Right ventricle myocardium inferior (tissue), 1 donor: Measurements from ENCODE around the gene APCDD1L. TPM values are rescaled to one million over a fixed set of nuclear protein-coding genes. Genes with fewer than 3 reads are reported as not detected.

Source experiments
- ATAC-seq: fragments of 200-7000 bp; cut with Tn5 transposase; one replicate; pipeline ENCODE4 v1.9.1; 2020; ENCODE audit warnings: mild to moderate bottlenecking, moderate library complexity
- DNase-seq: peaks from one replicate; pipeline ENCODE4 v3.0.0; 2021; ENCODE audit errors: missing footprints
- intact Hi-C: fragments of 100-400 bp; cut with DNase I; formaldehyde crosslinking; loops from one replicate; pipeline ENCODE4 v1.11.0; 2022
- total RNA-seq: library from RNA; stranded (reverse); fragmentation: NEBNext Ultra II Directional; extraction: Animal tissue kit (Norgen Biotek cat#: 25700); gene quantifications from one replicate; pipeline ENCODE4 v1.2.1, GENCODE V29; 2021
- donor health status: DM: no; HTN: yes; CAD: no; lungs with severe emphysema.

Gene APCDD1L
- total RNA-seq, 1 donor from 2014 or later, result 0.32 TPM

- ATAC-seq (peak; percentile 66), DNase-seq (no peak)
- intact Hi-C loops, result no loop called here
Measured at GRCh38 chr20:58457083-58457695, 58.0 kb downstream of the APCDD1L start.

GRCh38 chr20:58454460-58454859 lies 60.7 kb downstream of the APCDD1L start:
- ATAC-seq (no peak), DNase-seq (no peak)
- intact Hi-C loops, result no loop called here

- DNase-seq, result no peak
- intact Hi-C loops, result no loop called here
- peak; percentile 66 for ATAC-seq
Measured at GRCh38 chr20:58453391-58453790, 61.8 kb downstream of the APCDD1L start.

GRCh38 chr20:58452667-58453255 lies 62.4 kb downstream of the APCDD1L start:
- ATAC-seq, result no peak
- intact Hi-C loops, result no loop called here

GRCh38 chr20:58450254-58450653 lies 64.9 kb downstream of the APCDD1L start:
- DNase-seq (no peak), ATAC-seq (no peak)
- intact Hi-C loops, result no loop called here

More at GRCh38 chr20:58452667-58453255, 62.4 kb downstream of the APCDD1L start:
- no peak for DNase-seq

- DNase-seq (no peak), ATAC-seq (no peak)
- intact Hi-C loops, result loop anchor here (5.0 kb wide), 1 partner anchor 62 kb away; the partner anchor contains the start of gene VAPB
Measured at GRCh38 chr20:58449681-58450221, 65.4 kb downstream of the APCDD1L start.

GRCh38 chr20:58448958-58449357 lies 66.2 kb downstream of the APCDD1L start:
- ATAC-seq (no peak), DNase-seq (no peak)
- intact Hi-C loops, result loop anchor here (5.0 kb wide), 1 partner anchor 62 kb away; the partner anchor contains the start of gene VAPB

GRCh38 chr20:58447511-58448391 lies 67.4 kb downstream of the APCDD1L start:
- ATAC-seq (peak; percentile 62), DNase-seq (no peak)
- intact Hi-C loops, result loop anchor here (1.0 to 5.0 kb wide), 2 partner anchors 60 to 210 kb away; partner anchors contain the start of gene VAPB

- ATAC-seq, result no peak
- intact Hi-C loops, result loop anchor here (1.0 to 5.0 kb wide), 2 partner anchors 60 to 210 kb away; partner anchors contain the start of gene VAPB
- DNase-seq, result no peak
Measured at GRCh38 chr20:58446960-58447265, 68.3 kb downstream of the APCDD1L start.

GRCh38 chr20:58446264-58446959 lies 68.8 kb downstream of the APCDD1L start:
- ATAC-seq (no peak), DNase-seq (no peak)
- intact Hi-C loops, result loop anchor here (5.0 kb wide), 1 partner anchor 59 kb away; the partner anchor contains the start of gene VAPB

GRCh38 chr20:58444746-58445255 lies 70.4 kb downstream of the APCDD1L start:
- intact Hi-C loops, result loop anchor here (5.0 kb wide), 1 partner anchor 58 kb away; the partner anchor contains the start of gene VAPB
- DNase-seq (no peak), ATAC-seq (no peak)

- ATAC-seq (no peak), DNase-seq (no peak)
- intact Hi-C loops, result no loop called here
Measured at GRCh38 chr20:58441723-58442122, 73.5 kb downstream of the APCDD1L start.

- ATAC-seq, result peak; percentile 62
- no peak for DNase-seq
- intact Hi-C loops, result no loop called here
Measured at GRCh38 chr20:58440021-58440767, 75.0 kb downstream of the APCDD1L start.

GRCh38 chr20:58438970-58439808 lies 76.0 kb downstream of the APCDD1L start:
- no peak for DNase-seq
- ATAC-seq, result no peak
- intact Hi-C loops, result no loop called here

GRCh38 chr20:58436868-58437645 lies 78.1 kb downstream of the APCDD1L start:
- DNase-seq (no peak), ATAC-seq (no peak)
- intact Hi-C loops, result no loop called here

- intact Hi-C loops, result no loop called here
Measured at GRCh38 chr20:58435237-58435636, 80.0 kb downstream of the APCDD1L start.

More at GRCh38 chr20:58435237-58435636, 80.0 kb downstream of the APCDD1L start:
- ATAC-seq (no peak), DNase-seq (no peak)
